ENCODE measurements around the gene CTNNA3. TPM values are rescaled to one million over a fixed set of nuclear protein-coding genes. Genes with fewer than 3 reads are reported as not detected.
A peak's percentile ranks its signal among the peaks of the same experiment; 100 is the strongest.

CTNNA3 gene
- total and polyA plus RNA-seq, 10 donors: 0.03 to 2.4 (median 0.76) TPM; not detected in 1

GRCh38 chr10:67520924-67521520 lies 175.0 kb downstream of the CTNNA3 start:
- no peak for DNase-seq
- intact Hi-C loops (cut with DNase I; ENCODE audit: low total_unique reads): no loop called here
- 6 to 8% (median 7%) methylated on average over 5 of the region's 5 CpGs for WGBS, 5 donors
- Histone ChIP-seq H3K4me1 (peaks cover 0 to 5% (median 0%) of the 10 kb centered on the region in 6 donors), H3K27me3 (replicated peaks in 1 of 7) (no peaks in the 10 kb centered on the region), H3K27ac (no peak overlapping the region), H3K4me3 (no peak overlapping the region), H3K36me3 (no peaks in the 10 kb centered on the region), H3K9me3 (no peaks in the 10 kb centered on the region)
- TF ChIP-seq CTCF (IDR thresholded peaks at IDR 0.05 in 8 of 11, conservative IDR thresholded peaks at IDR 0.05 in 3 of 11): peak in 9 of 11 experiments; percentile 32 to 67 (median 57)
- no peak for TF ChIP-seq POLR2A (IDR thresholded peaks at IDR 0.05)
- no peak for TF ChIP-seq POLR2AphosphoS5 (IDR thresholded peaks at IDR 0.05)

GRCh38 chr10:67519434-67519833 lies 176.6 kb downstream of the CTNNA3 start:
- TF ChIP-seq POLR2A (IDR thresholded peaks at IDR 0.05): no peak
- no peak for TF ChIP-seq POLR2AphosphoS5 (IDR thresholded peaks at IDR 0.05)
- TF ChIP-seq CTCF (IDR thresholded peaks at IDR 0.05 in 8 of 11, conservative IDR thresholded peaks at IDR 0.05 in 3 of 11): no peak
- H3K4me3 ChIP-seq: no peak overlapping the region
- WGBS, 5 donors: 81 to 92% (median 86%) methylated on average over 2 of the region's 2 CpGs

GRCh38 chr10:67518756-67519155 lies 177.2 kb downstream of the CTNNA3 start:
- TF ChIP-seq CTCF (IDR thresholded peaks at IDR 0.05 in 8 of 11, conservative IDR thresholded peaks at IDR 0.05 in 3 of 11) (no peak), POLR2A (IDR thresholded peaks at IDR 0.05) (no peak), POLR2AphosphoS5 (IDR thresholded peaks at IDR 0.05) (no peak)
- no peak overlapping the region for H3K27ac ChIP-seq
- H3K36me3 ChIP-seq: no peaks in the 10 kb centered on the region
- peaks cover 0 to 5% (median 0%) of the 10 kb centered on the region in 6 donors for H3K4me1 ChIP-seq
- H3K27me3 ChIP-seq (replicated peaks in 1 of 7): no peaks in the 10 kb centered on the region
- intact Hi-C loops (cut with DNase I; ENCODE audit: low total_unique reads): no loop called here
- H3K9me3 ChIP-seq: no peaks in the 10 kb centered on the region
- H3K4me3 ChIP-seq: no peak overlapping the region
- no peak for DNase-seq
- 85 to 96% (median 87%) methylated on average over 4 of the region's 4 CpGs for WGBS, 5 donors

More at GRCh38 chr10:67519434-67519833, 176.6 kb downstream of the CTNNA3 start:
- Histone ChIP-seq H3K9me3 (no peaks in the 10 kb centered on the region), H3K27ac (no peak overlapping the region), H3K36me3 (no peaks in the 10 kb centered on the region), H3K27me3 (replicated peaks in 1 of 7) (no peaks in the 10 kb centered on the region), H3K4me1 (peaks cover 0 to 5% (median 0%) of the 10 kb centered on the region in 6 donors)
- no peak for DNase-seq
- intact Hi-C loops (cut with DNase I; ENCODE audit: low total_unique reads): no loop called here

GRCh38 chr10:67518043-67518442 lies 178.0 kb downstream of the CTNNA3 start:
- WGBS, 5 donors: 81 to 91% (median 84%) methylated on average over 4 of the region's 4 CpGs
- no peak for TF ChIP-seq POLR2A (IDR thresholded peaks at IDR 0.05)
- TF ChIP-seq POLR2AphosphoS5 (IDR thresholded peaks at IDR 0.05): no peak
- TF ChIP-seq CTCF (IDR thresholded peaks at IDR 0.05 in 8 of 11, conservative IDR thresholded peaks at IDR 0.05 in 3 of 11): no peak
- peaks cover 0 to 5% (median 0%) of the 10 kb centered on the region in 6 donors for H3K4me1 ChIP-seq
- no peaks in the 10 kb centered on the region for H3K9me3 ChIP-seq
- no peaks in the 10 kb centered on the region for H3K27me3 ChIP-seq (replicated peaks in 1 of 7)
- H3K36me3 ChIP-seq: no peaks in the 10 kb centered on the region
- no peak for DNase-seq
- intact Hi-C loops (cut with DNase I; ENCODE audit: low total_unique reads): no loop called here
- H3K27ac ChIP-seq: no peak overlapping the region
- H3K4me3 ChIP-seq: no peak overlapping the region

Data from spleen (tissue), 11 donors.